SH-SY5Y (cell line): ENCODE data around the gene ESPL1.

Source experiments
- GATA2 ChIP-seq: IDR thresholded peaks from 2 replicates; pipeline ENCODE4 v1.6.1; 2011; ENCODE audit warnings: mild to moderate bottlenecking, low read depth, low read length
- GATA3 ChIP-seq: IDR thresholded peaks from 2 replicates; pipeline ENCODE4 v1.6.1; 2011; ENCODE audit warnings: low read depth, mild to moderate bottlenecking, low read length, moderate library complexity

- no peak for TF ChIP-seq GATA3
- no peak for TF ChIP-seq GATA2
Measured at GRCh38 chr12:53239643-53240258, 28.3 kb upstream of the ESPL1 start.
